BJ (cell line): ENCODE measurements around the gene MAP3K9. TPM values are rescaled to one million over a fixed set of nuclear protein-coding genes. Genes with fewer than 3 reads are reported as not detected.

Source experiments
- CTCF ChIA-PET: fragments of 350-600 bp; formaldehyde crosslinking; extraction: SDS; loops from one replicate; lab custom pipeline; 2021; ENCODE audit warnings: antibody characterized with exemption, inconsistent platforms; lab: Yijun Ruan, JAX
- POLR2A ChIA-PET: fragments of 300-600 bp; sonication (Branson Sonifier 250); formaldehyde crosslinking; extraction: SDS; loops from one replicate; lab custom pipeline; 2021; ENCODE audit warnings: antibody characterized with exemption; lab: Charles Lee
- DNase-seq: peaks from one replicate; pipeline ENCODE4 v3.0.0-alpha.2; 2011; ENCODE audit warnings: low read depth
- H3K27me3 ChIP-seq: 2 replicates; pipeline ENCODE4 v1.6.0; 2011; ENCODE audit warnings: low read length; ENCODE audit not compliant: control insufficient read depth, insufficient read depth
- H3K36me3 ChIP-seq: 2 replicates; pipeline ENCODE4 v1.5.1; 2011; ENCODE audit warnings: low read length; ENCODE audit not compliant: control insufficient read depth, insufficient read depth
- H3K4me3 ChIP-seq: 2 replicates; pipeline ENCODE4 v1.5.1; 2011; ENCODE audit warnings: low read depth, mild to moderate bottlenecking, control low read depth, low read length
- polyA plus RNA-seq: library from polyadenylated mRNA; depleted of rRNA; stranded (reverse); fragments of >200 nt; gene quantifications from 2 replicates; pipeline ENCODE4 v1.2.3, GENCODE V29; 2011
- TF ChIP-seq, protein P1 (sequence below): IDR thresholded peaks from 2 replicates; pipeline ENCODE4 v1.5.1; 2011; ENCODE audit warnings: low read depth, mild to moderate bottlenecking, control low read depth, inconsistent platforms, low read length, moderate library complexity; ENCODE audit not compliant: insufficient read depth

Gene MAP3K9
- polyA plus RNA-seq, 1 experiment: 0.45 TPM

DNA sequence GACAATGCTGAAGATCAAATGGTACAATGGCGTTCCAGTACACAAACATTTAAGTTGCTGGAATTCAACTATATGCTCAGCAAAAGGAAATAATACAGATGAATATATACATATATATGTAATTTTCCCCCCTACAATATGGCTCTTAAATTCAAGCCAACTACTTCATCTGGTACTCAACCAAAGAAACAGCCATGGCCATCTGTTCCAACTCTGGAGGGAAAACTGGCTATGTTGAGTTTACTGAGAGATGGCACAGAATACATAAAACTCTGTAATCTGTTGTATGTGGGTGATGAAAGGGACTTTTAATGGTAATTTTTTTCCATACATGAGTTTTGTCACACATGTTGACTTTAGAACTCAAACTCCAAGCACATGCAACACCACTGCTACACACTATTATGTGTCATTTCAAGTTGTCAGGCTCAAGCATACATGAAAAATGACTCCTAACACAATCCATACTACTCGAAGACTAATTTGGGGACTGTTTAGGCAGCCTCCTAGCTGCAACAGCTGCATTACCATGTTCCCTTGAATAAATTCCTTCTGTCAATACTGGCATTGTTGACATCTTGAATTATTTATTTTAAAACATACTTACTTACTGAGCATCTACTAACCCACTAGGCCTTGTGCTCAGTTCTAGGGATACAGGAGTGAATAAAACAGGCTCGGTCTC lies 38.2 kb upstream of the MAP3K9 start:
- ChIA-PET CTCF (interaction anchor here (1.2 kb wide), 1 partner anchor 19 kb away, joined by 3 read pairs; no protein-coding TSS in a partner anchor), POLR2A (no interaction called here)
- no peaks in the 10 kb centered on the region for H3K27me3 ChIP-seq
- no peak overlapping the region for H3K4me3 ChIP-seq
- no peaks in the 10 kb centered on the region for H3K36me3 ChIP-seq
- no peak for DNase-seq
- TF ChIP-seq, protein P1, sequence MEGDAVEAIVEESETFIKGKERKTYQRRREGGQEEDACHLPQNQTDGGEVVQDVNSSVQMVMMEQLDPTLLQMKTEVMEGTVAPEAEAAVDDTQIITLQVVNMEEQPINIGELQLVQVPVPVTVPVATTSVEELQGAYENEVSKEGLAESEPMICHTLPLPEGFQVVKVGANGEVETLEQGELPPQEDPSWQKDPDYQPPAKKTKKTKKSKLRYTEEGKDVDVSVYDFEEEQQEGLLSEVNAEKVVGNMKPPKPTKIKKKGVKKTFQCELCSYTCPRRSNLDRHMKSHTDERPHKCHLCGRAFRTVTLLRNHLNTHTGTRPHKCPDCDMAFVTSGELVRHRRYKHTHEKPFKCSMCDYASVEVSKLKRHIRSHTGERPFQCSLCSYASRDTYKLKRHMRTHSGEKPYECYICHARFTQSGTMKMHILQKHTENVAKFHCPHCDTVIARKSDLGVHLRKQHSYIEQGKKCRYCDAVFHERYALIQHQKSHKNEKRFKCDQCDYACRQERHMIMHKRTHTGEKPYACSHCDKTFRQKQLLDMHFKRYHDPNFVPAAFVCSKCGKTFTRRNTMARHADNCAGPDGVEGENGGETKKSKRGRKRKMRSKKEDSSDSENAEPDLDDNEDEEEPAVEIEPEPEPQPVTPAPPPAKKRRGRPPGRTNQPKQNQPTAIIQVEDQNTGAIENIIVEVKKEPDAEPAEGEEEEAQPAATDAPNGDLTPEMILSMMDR: no peak

GRCh38 chr14:70845601-70846000 lies 36.3 kb upstream of the MAP3K9 start:
- TF ChIP-seq, protein P1: no peak
- Histone ChIP-seq H3K27me3 (no peaks in the 10 kb centered on the region), H3K36me3 (no peaks in the 10 kb centered on the region), H3K4me3 (no peak overlapping the region)
- ChIA-PET CTCF (interaction anchor here (1.5 to 1.8 kb wide), 2 partner anchors 18 to 28 kb away, joined by 3 to 4 read pairs; no protein-coding TSS in a partner anchor), POLR2A (no interaction called here)
- DNase-seq: no peak

DNA sequence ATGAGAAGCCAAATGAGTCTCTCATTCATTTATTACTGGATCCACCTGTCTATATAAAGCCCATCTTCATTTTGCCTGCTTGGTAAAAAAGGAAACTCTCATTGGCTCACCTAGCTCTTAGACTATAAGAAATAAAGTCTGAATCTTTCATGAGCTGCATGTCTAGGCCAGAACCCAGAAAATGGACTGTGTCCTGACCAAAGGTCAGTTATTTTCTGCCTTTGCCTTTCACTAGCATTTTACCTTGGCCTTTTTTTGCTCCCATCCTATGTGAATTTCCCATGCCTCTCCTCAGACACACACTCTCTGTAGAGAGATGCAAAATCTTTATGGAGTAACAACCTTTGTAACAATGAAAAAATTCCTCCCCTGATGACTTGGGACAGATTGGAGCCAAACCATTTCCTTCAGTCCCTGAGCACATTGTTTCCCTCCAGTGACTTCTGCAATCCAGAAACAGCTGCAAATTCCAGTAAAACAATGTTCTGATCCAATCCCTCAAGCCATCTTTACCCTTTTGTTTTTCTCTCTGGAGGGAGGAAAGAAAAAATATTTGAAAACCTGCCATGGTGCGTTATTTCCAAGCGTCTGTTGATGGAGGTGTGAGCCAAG lies 33.6 kb upstream of the MAP3K9 start:
- Histone ChIP-seq H3K36me3 (no peaks in the 10 kb centered on the region), H3K27me3 (no peaks in the 10 kb centered on the region), H3K4me3 (no peak overlapping the region)
- DNase-seq: no peak
- CTCF ChIA-PET: interaction anchor here (1.4 kb wide), 1 partner anchor 113 kb away, joined by 3 read pairs; no protein-coding TSS in a partner anchor
- POLR2A ChIA-PET: no interaction called here
- TF ChIP-seq, protein P1: no peak

DNA sequence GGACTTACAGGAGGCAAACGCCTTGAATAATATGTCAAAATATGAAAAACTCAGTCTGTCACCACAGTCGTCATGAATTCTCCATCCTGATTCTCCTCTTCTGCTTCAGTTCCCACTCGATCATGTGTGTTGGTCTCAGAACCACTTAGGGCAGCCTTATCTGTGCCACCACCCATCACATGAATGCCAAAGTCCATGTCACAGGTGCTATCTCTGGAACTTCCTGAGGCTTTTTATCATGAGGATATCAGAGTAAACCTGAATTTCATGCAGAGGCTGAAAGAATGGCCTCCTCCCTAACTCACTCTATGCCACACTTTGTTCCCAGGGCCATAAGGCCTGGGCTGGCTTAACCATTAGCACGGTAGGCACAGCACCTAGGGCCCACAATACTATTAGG lies 28.8 kb upstream of the MAP3K9 start:
- DNase-seq: no peak
- Histone ChIP-seq H3K36me3 (no peaks in the 10 kb centered on the region), H3K27me3 (no peaks in the 10 kb centered on the region), H3K4me3 (no peak overlapping the region)
- CTCF ChIA-PET: no interaction called here
- POLR2A ChIA-PET: no interaction called here
- TF ChIP-seq, protein P1: no peak

- CTCF ChIA-PET: interaction anchor here (1.4 kb wide), 1 partner anchor 19 kb away, joined by 3 read pairs; no protein-coding TSS in a partner anchor
- no peak for DNase-seq
- POLR2A ChIA-PET: no interaction called here
- Histone ChIP-seq H3K4me3 (no peak overlapping the region), H3K36me3 (no peaks in the 10 kb centered on the region), H3K27me3 (no peaks in the 10 kb centered on the region)
- TF ChIP-seq, protein P1: no peak
Measured at GRCh38 chr14:70836946-70837345, 27.6 kb upstream of the MAP3K9 start.
